ENCODE data around the gene ITGAL.

- TF ChIP-seq CTCF (conservative IDR thresholded peaks at IDR 0.05) = no peak
- TF ChIP-seq ZFX (IDR thresholded peaks at IDR 0.05) = no peak
Observed at GRCh38 chr16:30535106-30535776, 62.7 kb downstream of the ITGAL start.
